ENCODE data around the gene PTPRD. TPM values are rescaled to one million over a fixed set of nuclear protein-coding genes. Genes with fewer than 3 reads are reported as not detected.

Gene PTPRD
- total RNA-seq, 1 experiment from 2014 or later = not detected

DNA sequence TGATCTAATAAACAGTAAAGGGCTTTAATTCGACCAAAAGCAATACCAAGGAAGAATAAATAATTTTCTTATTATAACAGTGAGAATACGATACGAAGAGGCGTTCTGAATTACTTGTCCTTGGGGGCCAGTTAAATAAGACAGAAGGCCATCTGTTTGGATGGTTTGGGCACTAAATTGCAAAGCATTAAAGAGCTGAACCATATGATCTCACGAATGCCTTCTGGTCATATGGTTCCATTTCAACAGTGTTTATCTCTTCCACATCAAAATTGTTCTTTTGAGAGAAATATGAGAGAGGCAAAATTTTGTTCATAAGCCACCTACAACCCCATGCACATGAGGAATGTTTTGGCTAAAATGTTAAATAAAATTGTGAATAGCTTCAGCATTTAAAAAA, 605.4 kb downstream of the PTPRD start:
- Histone ChIP-seq H3K27me3 (replicated peaks; ENCODE audit: insufficient read depth, low read depth, low read length, poor library complexity) (no peaks in the 10 kb centered on the region), H3K4me1 (ENCODE audit: insufficient read depth, low read length, poor library complexity, severe bottlenecking) (no peaks in the 10 kb centered on the region), H3K36me3 (ENCODE audit: insufficient read depth, low read length, poor library complexity, severe bottlenecking) (no peaks in the 10 kb centered on the region), H3K27ac (ENCODE audit: low read depth, low read length, poor library complexity, severe bottlenecking) (no peak overlapping the region), H3K9me3 (ENCODE audit: low read depth, low read length, poor library complexity, severe bottlenecking) (no peaks in the 10 kb centered on the region), H3K4me3 (ENCODE audit: low read depth, low read length, poor library complexity, severe bottlenecking) (no peak overlapping the region)
- TF ChIP-seq, protein P1, sequence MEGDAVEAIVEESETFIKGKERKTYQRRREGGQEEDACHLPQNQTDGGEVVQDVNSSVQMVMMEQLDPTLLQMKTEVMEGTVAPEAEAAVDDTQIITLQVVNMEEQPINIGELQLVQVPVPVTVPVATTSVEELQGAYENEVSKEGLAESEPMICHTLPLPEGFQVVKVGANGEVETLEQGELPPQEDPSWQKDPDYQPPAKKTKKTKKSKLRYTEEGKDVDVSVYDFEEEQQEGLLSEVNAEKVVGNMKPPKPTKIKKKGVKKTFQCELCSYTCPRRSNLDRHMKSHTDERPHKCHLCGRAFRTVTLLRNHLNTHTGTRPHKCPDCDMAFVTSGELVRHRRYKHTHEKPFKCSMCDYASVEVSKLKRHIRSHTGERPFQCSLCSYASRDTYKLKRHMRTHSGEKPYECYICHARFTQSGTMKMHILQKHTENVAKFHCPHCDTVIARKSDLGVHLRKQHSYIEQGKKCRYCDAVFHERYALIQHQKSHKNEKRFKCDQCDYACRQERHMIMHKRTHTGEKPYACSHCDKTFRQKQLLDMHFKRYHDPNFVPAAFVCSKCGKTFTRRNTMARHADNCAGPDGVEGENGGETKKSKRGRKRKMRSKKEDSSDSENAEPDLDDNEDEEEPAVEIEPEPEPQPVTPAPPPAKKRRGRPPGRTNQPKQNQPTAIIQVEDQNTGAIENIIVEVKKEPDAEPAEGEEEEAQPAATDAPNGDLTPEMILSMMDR (conservative IDR thresholded peaks at IDR 0.05; ENCODE audit: low read depth, low read length) = no peak
- no peak for TF ChIP-seq EZH2 (IDR thresholded peaks at IDR 0.05; ENCODE audit: borderline replicate concordance, low read depth, low read length, poor library complexity, severe bottlenecking)
- DNase-seq (ENCODE audit: low spot score) = no peak
- ChIA-PET CTCF (no interaction called here), POLR2A (ENCODE audit: low non-redundant PET) (no interaction called here)
- BruUV-seq (replicated peaks) = no TSS peak
- intact Hi-C loops (cut with micrococcal nuclease; ENCODE audit: unreplicated experiment) = no loop called here

DNA sequence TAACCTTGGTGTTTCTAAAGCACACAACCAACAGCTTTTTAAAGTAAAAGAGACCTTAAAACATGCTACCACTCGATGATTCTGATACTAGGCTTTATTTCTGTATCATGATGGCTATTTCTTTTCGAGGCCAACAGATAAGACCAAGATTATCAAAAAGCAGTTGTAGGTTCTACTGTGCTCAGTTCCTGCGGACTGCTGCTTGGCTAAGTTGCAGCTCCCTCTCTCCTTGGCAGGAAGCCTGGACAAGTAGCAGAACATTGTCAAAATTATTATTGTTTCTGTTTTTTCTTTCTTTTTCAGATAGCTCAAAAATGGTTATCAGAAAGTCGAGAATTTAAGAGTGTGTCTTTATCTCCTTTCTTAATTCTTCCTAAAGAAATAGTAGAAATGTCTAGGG, 607.6 kb downstream of the PTPRD start:
- H3K36me3 ChIP-seq (ENCODE audit: insufficient read depth, low read length, poor library complexity, severe bottlenecking) = no peaks in the 10 kb centered on the region
- no TSS peak for BruUV-seq (replicated peaks)
- ChIA-PET POLR2A (ENCODE audit: low non-redundant PET) (no interaction called here), CTCF (no interaction called here)
- H3K27ac ChIP-seq (ENCODE audit: low read depth, low read length, poor library complexity, severe bottlenecking) = no peak overlapping the region
- H3K9me3 ChIP-seq (ENCODE audit: low read depth, low read length, poor library complexity, severe bottlenecking) = no peaks in the 10 kb centered on the region
- no peaks in the 10 kb centered on the region for H3K27me3 ChIP-seq (replicated peaks; ENCODE audit: insufficient read depth, low read depth, low read length, poor library complexity)
- H3K4me3 ChIP-seq (ENCODE audit: low read depth, low read length, poor library complexity, severe bottlenecking) = no peak overlapping the region
- TF ChIP-seq EZH2 (IDR thresholded peaks at IDR 0.05; ENCODE audit: borderline replicate concordance, low read depth, low read length, poor library complexity, severe bottlenecking) = no peak
- TF ChIP-seq, protein P1 (conservative IDR thresholded peaks at IDR 0.05; ENCODE audit: low read depth, low read length) = no peak
- intact Hi-C loops (cut with micrococcal nuclease; ENCODE audit: unreplicated experiment) = no loop called here
- DNase-seq (ENCODE audit: low spot score) = no peak
- no peaks in the 10 kb centered on the region for H3K4me1 ChIP-seq (ENCODE audit: insufficient read depth, low read length, poor library complexity, severe bottlenecking)

DNA sequence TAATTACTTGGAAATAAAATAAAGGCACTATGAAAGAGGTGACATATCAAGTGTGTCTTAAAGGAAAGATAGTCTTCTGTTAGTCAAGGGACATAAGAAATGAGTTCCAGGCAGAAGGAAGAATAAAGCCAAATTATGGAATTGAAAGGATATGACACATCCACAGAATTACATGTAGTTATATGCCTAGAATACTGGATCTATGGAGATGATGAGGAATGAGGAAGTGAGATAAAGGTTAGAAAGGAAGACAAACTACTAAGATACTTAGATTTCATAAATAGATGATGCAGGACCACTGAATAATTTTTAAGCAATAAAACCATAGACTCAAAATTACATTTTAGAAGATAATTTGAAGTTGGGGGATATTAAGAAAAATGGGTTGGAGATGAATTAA, 609.8 kb downstream of the PTPRD start:
- TF ChIP-seq, protein P1 (conservative IDR thresholded peaks at IDR 0.05; ENCODE audit: low read depth, low read length) = no peak
- TF ChIP-seq EZH2 (IDR thresholded peaks at IDR 0.05; ENCODE audit: borderline replicate concordance, low read depth, low read length, poor library complexity, severe bottlenecking) = no peak
- no peaks in the 10 kb centered on the region for H3K4me1 ChIP-seq (ENCODE audit: insufficient read depth, low read length, poor library complexity, severe bottlenecking)
- ChIA-PET CTCF (no interaction called here), POLR2A (ENCODE audit: low non-redundant PET) (no interaction called here)
- no peaks in the 10 kb centered on the region for H3K36me3 ChIP-seq (ENCODE audit: insufficient read depth, low read length, poor library complexity, severe bottlenecking)
- H3K9me3 ChIP-seq (ENCODE audit: low read depth, low read length, poor library complexity, severe bottlenecking) = no peaks in the 10 kb centered on the region
- no peak for DNase-seq (ENCODE audit: low spot score)
- intact Hi-C loops (cut with micrococcal nuclease; ENCODE audit: unreplicated experiment) = no loop called here
- no peak overlapping the region for H3K27ac ChIP-seq (ENCODE audit: low read depth, low read length, poor library complexity, severe bottlenecking)
- H3K27me3 ChIP-seq (replicated peaks; ENCODE audit: insufficient read depth, low read depth, low read length, poor library complexity) = no peaks in the 10 kb centered on the region
- no peak overlapping the region for H3K4me3 ChIP-seq (ENCODE audit: low read depth, low read length, poor library complexity, severe bottlenecking)
- no TSS peak for BruUV-seq (replicated peaks)
